Measurements from ENCODE around the gene GIPC3. TPM values are rescaled to one million over a fixed set of nuclear protein-coding genes. Genes with fewer than 3 reads are reported as not detected.
"Not testable (repeated sequence)": the region's sequence is repeated elsewhere in the genome, so short reads cannot be mapped to it uniquely, and the experiment has no call there.

Gene GIPC3
- polyA plus RNA-seq, 5 donors: 3.9 to 6.3 (median 4.2) TPM

DNA sequence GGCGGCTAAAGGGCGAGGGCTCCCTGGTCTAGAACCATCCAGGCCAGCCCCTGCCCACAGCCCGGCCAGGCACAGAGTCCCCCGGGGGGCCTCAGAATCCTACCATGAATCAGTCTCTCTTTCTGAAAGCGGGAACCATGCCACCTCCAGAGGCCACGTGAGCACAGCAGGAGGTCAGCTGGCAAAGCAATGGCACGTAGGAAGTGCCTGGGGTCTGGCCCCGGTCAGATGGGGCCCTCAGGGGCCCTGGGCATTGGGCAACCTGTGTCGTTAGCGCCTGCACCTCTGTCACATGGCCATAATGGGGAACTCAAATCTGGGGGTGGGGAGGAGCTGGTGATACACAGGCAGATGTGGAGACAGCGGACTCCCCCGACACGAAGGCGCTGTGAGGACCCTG, 36.7 kb upstream of the GIPC3 start:
- DNase-seq: no peak

DNA sequence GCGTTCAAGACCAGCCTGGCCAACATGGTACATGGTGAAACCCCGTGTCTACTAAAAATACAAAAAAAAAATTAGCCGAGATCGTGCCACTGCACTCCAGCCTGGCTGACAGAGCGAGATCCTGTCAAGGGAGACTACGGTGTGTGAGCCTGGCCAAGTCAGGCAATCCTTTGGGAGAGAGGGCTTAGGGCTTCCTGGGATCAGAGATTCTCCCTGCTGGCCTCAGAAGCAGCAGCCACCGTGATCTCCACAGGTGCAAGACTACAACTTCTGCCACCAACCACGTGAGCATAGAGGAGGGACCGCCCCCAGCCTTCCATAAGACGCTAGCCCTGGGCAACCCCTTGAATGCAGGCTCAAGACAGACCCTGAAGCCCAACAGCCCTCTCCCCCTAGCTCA, 35.5 kb upstream of the GIPC3 start:
- no peak for DNase-seq

DNA sequence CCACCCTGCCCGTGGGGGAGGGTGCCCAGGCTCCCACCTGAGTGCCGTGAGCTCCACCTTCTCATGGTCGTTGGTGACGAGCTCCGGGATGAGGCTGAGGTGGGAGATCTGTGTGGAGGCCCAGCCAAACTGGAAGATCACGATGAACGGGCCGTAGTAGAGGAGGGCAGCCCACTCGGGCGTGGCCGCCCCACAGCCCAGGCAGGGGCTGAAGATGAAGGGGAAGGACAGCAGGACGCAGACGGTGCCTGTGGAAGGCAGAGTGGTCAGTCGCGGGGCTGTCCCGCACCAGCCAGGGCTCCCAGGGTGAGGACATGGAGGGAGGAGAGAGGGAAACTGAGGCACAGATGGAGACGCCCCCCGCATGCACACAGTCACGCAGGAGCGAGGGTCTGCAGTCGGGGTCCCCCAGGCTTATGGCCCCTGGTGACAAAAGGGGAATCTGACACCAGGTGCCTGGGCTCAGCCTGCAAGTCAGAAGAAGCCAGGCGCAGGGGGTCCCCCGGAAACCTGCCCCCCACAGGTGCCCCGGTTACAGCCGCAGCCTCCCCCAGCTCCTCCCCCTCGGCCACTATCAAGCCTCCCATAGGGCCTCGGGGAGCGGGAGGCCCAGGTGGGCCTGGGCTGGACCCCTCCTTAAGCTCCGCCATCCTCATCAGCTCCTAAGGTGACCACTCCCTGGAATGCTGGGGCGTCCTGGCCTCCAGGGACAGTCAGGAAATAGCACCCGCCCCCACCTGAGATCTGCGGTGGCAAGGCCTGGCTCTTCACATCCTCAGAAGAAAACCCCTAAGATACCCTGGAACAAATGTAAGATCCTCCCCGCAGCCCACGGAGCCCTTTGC, 34.1 kb upstream of the GIPC3 start:
- DNase-seq: no peak

DNA sequence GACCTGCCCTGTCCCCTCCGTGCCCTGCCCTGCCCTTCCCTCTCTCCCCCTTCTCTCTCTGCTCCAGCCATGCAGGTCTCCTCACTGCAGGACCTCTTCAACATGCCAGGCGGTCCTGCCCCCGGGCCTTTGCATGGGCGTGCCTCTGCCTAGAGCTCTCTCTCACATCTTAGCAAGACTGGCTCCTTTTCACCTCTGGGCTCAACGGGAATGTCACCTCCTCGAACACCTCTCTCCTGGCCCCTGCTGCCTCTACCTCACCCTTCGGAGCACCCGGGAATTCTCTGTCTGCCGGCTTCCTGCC, 33.5 kb upstream of the GIPC3 start:
- no peak for DNase-seq

DNA sequence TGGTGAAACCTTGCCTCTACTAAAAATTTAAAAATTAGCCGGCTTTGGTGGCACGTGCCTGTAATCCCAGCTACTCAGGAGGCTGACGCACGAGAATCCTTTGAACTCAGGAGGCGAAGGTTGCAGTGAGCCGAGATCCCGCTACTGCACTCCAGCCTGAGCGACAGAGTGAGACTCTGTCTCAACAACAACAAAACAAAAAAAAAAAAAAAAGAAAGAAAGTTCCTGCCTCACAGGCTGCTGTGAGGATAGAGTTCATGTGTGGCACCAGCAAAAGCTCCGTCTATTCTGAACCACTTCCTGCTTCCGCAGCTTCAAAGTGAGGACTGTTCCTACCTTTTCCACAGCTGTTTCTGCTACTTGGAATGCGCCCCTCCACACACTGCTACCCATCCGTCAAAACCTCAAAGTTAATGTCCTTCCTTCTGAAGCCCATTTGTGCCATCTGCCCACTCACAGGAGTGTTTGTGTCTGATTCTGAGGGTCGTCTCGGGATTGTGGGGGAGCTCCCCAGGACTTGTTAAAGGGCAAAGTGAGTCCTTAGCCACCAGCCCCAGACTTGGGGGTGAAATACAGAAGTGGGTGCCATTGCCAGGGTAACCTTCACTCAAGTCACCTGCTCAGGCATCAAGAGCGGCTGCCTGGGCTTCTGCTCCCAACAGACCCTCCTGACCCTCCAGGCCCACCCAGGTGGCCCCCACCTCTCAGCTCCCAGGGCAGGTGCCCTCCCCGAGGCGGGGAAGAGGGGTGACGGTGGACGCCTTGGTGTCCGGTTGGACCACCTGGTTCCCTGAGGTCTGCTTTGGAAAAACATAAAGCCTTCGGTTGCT, 30.8 kb upstream of the GIPC3 start:
- no peak for DNase-seq

DNA sequence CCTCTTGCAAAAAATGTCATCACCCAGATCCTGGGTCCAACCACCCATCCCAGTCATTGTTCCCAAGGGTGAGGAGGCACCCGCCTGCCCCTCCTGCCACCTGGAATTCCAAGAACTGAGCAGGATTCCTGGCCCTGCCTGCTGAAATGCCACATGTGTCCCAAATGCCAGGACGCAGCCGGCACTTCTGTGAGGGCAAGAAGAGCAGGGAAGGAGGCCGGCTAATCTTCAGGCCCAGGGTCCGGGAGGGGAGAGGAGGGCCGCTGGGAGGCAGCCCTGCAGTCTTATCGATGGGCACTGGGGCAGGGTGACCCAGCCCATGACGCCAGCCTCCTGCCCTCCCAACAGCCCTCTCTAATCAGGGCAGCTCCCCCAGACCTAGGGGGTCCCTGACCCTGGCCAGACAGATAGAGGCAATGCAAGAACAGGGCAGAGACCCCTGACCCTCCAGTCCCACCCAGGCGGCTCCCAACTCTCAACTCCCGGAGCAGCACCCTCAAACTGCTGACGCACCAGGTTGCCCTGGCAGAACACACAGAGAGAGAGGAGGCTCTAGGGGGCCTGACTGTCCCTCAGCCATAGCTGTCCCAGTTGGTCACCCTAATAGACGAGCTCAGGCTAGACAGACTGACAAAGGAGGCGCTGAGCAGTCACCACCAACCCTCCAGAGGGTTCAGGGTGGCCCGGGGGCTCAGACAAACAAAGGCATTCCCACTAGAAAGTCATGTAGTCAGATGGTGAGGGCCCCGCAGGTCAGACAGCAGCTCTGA, 29.4 kb upstream of the GIPC3 start:
- DNase-seq: no peak

- DNase-seq: no peak
Measured at GRCh38 chr19:3556423-3556977, 28.8 kb upstream of the GIPC3 start.

DNA sequence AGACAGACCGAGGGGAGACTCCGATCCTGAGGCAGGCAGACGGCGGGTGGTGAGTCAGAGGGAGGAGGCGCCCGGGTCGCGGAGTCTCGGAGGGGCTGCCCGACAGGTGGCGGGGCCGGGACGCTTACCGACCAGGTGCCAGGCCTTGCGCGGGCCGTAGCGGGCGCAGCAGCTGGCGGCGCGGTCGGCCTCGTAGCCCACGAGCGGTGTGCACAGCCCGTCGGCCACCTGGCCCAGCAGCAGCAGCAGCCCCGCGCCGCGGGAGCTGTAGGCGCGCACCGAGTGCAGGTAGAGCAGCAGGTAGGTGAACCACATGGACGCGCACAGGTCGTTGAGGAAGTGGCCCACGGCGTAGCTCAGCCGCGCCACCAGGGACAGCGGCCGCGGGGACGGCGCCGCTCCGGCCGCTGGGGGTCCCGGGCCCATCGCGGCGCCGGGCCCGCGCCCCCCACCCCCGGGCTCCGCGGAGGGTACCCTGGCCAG, 28.3 kb upstream of the GIPC3 start:
- no peak for DNase-seq

- peak; percentile 89 to 93 for DNase-seq
Measured at GRCh38 chr19:3557461-3558248, 27.6 kb upstream of the GIPC3 start, which contains the start of gene MFSD12. TSS of gene MFSD12 (minus strand) at chr19:3557586. CDS start at chr19:3557403, 183 bp downstream.

- DNase-seq: no peak
Measured at GRCh38 chr19:3563709-3564524, 21.4 kb upstream of the GIPC3 start.

DNA sequence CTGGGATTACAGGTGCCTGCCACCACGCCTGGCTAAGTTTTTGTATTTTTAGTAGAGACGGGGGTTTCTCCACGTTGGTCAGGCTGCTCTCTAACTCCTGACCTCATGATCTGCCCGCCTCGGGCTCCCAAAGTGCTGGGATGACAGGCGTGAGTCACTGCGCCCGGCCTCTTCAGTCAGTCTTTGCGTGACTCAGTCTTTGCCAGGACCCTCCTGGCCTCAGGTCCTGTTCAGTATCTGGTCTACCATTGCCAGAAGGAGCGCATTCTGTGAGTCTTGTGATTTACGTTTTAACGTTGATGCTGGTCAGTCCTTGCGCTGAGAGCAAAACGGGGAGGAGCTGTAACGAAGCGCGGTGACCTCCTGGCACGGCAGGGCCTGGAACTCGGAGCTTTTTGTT, 20.1 kb upstream of the GIPC3 start:
- no peak for DNase-seq

DNA sequence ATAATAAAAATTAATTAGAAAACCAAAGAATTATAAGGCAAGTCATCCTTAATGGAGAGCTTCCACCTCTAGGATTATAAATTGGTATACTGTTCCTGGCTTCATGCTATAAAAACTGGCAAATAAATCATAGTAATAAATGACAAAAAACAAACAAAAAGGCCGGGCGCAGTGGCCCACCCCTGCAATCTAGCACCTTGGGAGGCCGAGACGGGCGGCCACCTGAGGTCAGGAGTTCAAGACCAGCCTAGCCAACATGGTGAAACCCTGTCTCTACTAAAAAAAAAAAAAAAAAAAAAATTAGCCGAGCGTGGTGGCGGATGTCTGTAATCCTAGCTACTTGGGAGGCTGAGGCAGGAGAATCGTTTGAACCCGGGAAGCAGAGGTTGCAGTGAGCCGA, 15.2 kb upstream of the GIPC3 start:
- DNase-seq: not testable (repeated sequence)

- DNase-seq: no peak
Measured at GRCh38 chr19:3570606-3571011, 14.7 kb upstream of the GIPC3 start.

DNA sequence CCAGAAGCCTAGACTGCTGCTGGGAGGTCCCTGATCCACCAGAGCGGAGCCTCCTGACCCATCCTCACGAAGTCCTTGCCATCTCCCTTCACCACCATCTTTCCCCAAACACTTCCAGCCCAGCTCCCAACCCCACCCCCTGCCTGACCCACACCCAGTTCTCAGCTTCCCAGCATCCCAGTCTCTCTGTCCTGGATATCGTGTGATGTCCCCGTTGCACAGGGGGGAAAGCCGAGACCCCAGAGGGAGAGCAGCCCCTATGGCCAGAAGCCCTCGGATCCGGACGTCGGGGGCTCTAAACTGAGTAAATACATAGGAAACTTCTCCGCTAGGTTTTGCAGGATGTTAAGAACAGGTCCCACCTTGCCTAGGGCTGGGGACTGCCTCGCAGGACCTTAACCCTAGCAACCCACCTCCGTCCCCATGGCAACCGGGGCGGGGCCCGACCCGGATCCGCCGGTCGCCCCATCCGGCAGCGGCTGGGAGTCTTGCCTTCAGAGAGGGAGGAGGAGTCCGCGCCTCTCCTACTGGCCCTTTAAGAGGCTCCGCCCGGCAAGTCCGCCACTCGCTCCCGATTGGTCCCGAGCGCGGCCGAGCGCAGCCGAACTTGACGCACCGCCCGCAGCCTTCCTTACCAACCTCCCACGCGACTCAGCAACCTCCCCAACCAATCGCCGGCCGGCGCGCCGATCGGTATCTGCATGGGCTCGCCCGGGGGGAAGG, 13.0 kb upstream of the GIPC3 start:
- peak; percentile 99 to 100 for DNase-seq

- DNase-seq: no peak
Measured at GRCh38 chr19:3572855-3573161, 12.5 kb upstream of the GIPC3 start, which contains the start of gene HMG20B. TSS of gene HMG20B (plus strand) at chr19:3572944. CDS start at chr19:3573310, 366 bp downstream.

DNA sequence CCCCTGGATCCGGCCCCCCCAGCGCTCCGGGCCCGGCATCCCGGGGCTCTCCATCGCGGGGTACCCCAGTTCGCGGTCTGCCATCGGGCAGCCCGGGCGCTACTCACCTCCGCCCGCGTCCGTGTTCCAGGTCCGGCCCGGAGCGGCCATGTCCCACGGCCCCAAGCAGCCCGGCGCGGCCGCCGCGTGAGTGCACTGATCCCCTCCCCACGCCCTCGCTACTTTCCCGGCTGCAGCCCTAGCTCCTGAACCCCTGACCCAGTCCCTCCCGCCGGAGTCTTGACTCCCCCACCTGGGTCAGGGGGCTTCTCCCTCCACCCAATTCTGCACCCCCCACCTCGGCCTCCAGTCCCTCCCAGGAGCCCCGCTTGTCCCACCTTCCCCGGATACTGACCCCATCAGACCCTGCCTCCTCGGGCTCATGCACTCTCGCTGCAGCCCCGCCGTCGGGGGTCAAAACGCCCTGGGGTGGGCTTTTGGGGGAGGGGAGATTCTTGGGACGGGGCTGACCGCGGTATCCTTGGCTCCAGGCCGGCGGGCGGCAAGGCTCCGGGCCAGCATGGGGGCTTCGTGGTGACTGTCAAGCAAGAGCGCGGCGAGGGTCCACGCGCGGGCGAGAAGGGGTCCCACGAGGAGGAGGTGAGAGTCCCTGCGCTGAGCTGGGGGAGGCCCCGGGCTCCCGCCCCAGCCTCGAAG, 12.0 kb upstream of the GIPC3 start:
- no peak for DNase-seq

DNA sequence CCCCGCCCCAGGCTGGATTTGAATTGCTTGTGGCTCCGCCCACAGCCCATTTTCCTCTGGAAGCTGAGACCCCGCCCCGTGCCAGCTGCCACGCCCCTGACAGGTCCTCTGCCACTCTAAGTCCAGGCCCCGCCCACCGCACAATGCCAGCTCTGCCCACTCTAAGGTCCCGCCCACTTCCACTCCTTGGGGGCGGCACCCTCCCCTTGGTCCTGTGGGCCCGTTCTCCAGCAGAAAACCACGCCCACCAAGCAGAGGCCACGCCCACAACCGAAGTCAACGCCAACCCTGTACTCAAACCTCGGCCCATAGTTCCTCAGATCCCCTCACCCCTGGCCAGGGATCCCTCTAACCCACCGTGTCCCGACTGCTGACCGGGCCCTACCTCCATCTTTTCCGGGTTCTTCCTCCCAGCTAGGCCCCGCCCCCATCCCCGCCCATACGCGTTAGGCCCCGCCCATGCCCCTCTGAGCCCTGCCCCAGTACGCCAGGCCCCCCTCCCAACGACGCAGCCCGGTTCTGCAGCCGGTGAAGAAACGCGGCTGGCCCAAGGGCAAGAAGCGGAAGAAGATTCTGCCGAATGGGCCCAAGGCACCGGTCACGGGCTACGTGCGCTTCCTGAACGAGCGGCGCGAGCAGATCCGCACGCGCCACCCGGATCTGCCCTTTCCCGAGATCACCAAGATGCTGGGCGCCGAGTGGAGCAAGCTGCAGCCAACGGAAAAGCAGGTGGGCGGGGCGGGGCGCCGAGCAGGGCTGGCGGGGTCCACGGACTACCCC, 11.2 kb upstream of the GIPC3 start:
- peak in 1 of 2 donors; percentile 62 for DNase-seq

- no peak for DNase-seq
Measured at GRCh38 chr19:3575260-3575741, 10.0 kb upstream of the GIPC3 start.
